Measurements from ENCODE around the gene RPGR. TPM values are rescaled to one million over a fixed set of nuclear protein-coding genes. Genes with fewer than 3 reads are reported as not detected.

RPGR gene
- total and polyA plus RNA-seq, 9 of the 15 experiments (the other 6 are each of a cell fraction or from before 2014, with no cell fraction given), result 2.1 to 7.9 (median 5.7) TPM

DNA sequence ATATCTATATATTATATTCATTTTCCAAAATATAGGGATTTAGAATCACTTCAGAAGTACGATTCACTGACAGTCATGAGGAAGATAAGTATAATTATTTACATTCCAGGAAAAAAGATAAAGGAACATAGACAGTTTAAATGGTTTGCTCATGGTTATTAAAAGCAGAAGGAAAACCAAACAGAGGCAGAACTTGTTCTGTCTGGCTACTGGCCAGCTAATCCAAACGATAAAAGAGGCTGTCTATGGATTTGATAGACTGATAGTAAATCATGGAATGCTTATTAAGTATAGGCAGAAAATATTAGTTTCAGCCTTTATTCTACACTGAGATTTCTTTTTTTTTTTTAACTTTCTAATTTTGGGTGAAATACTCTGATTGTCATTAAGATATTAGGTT is 50.2 kb downstream of the RPGR start:
- H3K4me2 ChIP-seq (ENCODE audit: insufficient read depth, low read length), result no peak overlapping the region
- ChIA-PET POLR2A (no interaction called here), CTCF (ENCODE audit: low intra/inter-chr PET ratio) (no interaction called here)
- H3K79me2 ChIP-seq (ENCODE audit: control insufficient read depth, insufficient read depth, low read length), result no peaks in the 10 kb centered on the region
- no peak overlapping the region for H3K27ac ChIP-seq (ENCODE audit: extremely low read depth, low read depth, low read length)
- H4K20me1 ChIP-seq (replicated peaks; ENCODE audit: control insufficient read depth, insufficient read depth, low read length), result no peaks in the 10 kb centered on the region
- H3K36me3 ChIP-seq (ENCODE audit: control insufficient read depth, insufficient read depth, low read length), result no peaks in the 10 kb centered on the region
- H3K4me3 ChIP-seq, result no peak overlapping the region
- intact Hi-C loops (cut with micrococcal nuclease), result no loop called here
- no peaks in the 10 kb centered on the region for H3K4me1 ChIP-seq (replicated peaks in 1 of 2; ENCODE audit: control insufficient read depth in 2 of 2, insufficient read depth in 2 of 2, low read length in 2 of 2)
- no peaks in the 10 kb centered on the region for H3K27me3 ChIP-seq (ENCODE audit: control insufficient read depth in 2 of 2, insufficient read depth in 2 of 2, low read length in 2 of 2)
- H3K9me1 ChIP-seq (ENCODE audit: control insufficient read depth, insufficient read depth, low read length), result no peaks in the 10 kb centered on the region
- in situ Hi-C loops (cut with MboI), result no loop called here
- TF ChIP-seq EP400 (IDR thresholded peaks at IDR 0.05), result no peak
- TF ChIP-seq, protein P1, sequence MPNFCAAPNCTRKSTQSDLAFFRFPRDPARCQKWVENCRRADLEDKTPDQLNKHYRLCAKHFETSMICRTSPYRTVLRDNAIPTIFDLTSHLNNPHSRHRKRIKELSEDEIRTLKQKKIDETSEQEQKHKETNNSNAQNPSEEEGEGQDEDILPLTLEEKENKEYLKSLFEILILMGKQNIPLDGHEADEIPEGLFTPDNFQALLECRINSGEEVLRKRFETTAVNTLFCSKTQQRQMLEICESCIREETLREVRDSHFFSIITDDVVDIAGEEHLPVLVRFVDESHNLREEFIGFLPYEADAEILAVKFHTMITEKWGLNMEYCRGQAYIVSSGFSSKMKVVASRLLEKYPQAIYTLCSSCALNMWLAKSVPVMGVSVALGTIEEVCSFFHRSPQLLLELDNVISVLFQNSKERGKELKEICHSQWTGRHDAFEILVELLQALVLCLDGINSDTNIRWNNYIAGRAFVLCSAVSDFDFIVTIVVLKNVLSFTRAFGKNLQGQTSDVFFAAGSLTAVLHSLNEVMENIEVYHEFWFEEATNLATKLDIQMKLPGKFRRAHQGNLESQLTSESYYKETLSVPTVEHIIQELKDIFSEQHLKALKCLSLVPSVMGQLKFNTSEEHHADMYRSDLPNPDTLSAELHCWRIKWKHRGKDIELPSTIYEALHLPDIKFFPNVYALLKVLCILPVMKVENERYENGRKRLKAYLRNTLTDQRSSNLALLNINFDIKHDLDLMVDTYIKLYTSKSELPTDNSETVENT (CRISPR knock-in tag; IDR thresholded peaks at IDR 0.05), result no peak
- BruUV-seq (replicated peaks), result no TSS peak
- WGBS (ENCODE audit: insufficient coverage, low coverage, missing lambda C conversion rate), result 6% methylated on average over 2 of the region's 2 CpGs
- ATAC-seq (no peak), DNase-seq (ENCODE audit: extremely low read depth in 1 of 4, low spot score in 3 of 4) (no peak), FAIRE-seq (no peak)
- H2AFZ ChIP-seq (ENCODE audit: low read depth, low read length), result no peak overlapping the region
- H3K9me3 ChIP-seq (replicated peaks; ENCODE audit: control insufficient read depth, insufficient read depth, low read depth, low read length), result no peaks in the 10 kb centered on the region
- H3K9ac ChIP-seq (ENCODE audit: insufficient read depth in 1 of 2, low read depth in 2 of 2, low read length in 2 of 2), result no peak overlapping the region

DNA sequence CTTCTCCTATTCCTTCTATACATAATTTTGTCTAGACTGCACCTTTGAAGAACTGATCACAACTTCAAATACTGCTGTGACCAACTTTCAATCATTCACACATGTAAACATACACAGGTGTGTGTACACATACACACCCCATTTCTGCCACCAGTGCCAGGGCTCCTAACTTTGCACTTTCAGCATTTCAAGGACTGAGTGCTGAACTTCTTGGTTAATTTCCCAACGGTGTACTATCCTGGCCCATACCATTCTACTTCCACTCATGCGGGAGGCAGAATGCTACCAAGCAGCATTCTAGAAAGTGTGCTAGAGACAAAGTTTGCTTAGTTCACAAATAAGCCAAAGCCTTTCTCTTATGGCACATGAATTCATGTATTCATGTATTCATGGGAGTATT is 51.2 kb downstream of the RPGR start:
- POLR2A ChIA-PET, result no interaction called here
- no peaks in the 10 kb centered on the region for H4K20me1 ChIP-seq (replicated peaks; ENCODE audit: control insufficient read depth, insufficient read depth, low read length)
- no peaks in the 10 kb centered on the region for H3K79me2 ChIP-seq (ENCODE audit: control insufficient read depth, insufficient read depth, low read length)
- TF ChIP-seq SMC3 (conservative IDR thresholded peaks at IDR 0.05; ENCODE audit: insufficient read depth, low read depth, low read length), result no peak
- TF ChIP-seq ZNF584 (CRISPR knock-in tag; IDR thresholded peaks at IDR 0.05; ENCODE audit: low read depth), result no peak
- no peak for TF ChIP-seq PHTF2 (CRISPR knock-in tag; IDR thresholded peaks at IDR 0.05)
- no peak for TF ChIP-seq NR4A1 (CRISPR knock-in tag; IDR thresholded peaks at IDR 0.05)
- no peak for TF ChIP-seq NR4A1 (tag; IDR thresholded peaks at IDR 0.05)
- no peak for TF ChIP-seq MYNN (IDR thresholded peaks at IDR 0.05)
- no peak for TF ChIP-seq MYNN (CRISPR knock-in tag; IDR thresholded peaks at IDR 0.05)
- TF ChIP-seq NRF1 (conservative IDR thresholded peaks at IDR 0.05 in 1 of 2, IDR thresholded peaks at IDR 0.05 in 1 of 2), result no peak
- no peak for TF ChIP-seq ETS2 (tag; IDR thresholded peaks at IDR 0.05; ENCODE audit: borderline replicate concordance, poor library complexity, severe bottlenecking)
- TF ChIP-seq KHSRP (IDR thresholded peaks at IDR 0.05), result no peak
- no peak for TF ChIP-seq SRSF1 (IDR thresholded peaks at IDR 0.05; ENCODE audit: low read depth, low read length)
- TF ChIP-seq TAF15 (IDR thresholded peaks at IDR 0.05; ENCODE audit: low read depth, low read length), result no peak
- no peak for TF ChIP-seq ZSCAN29 (IDR thresholded peaks at IDR 0.05)
- DNase-seq (ENCODE audit: extremely low read depth in 1 of 4, low spot score in 3 of 4), result no peak
- CTCF ChIA-PET (ENCODE audit: low intra/inter-chr PET ratio), result no interaction called here
- no peaks in the 10 kb centered on the region for H3K27me3 ChIP-seq (ENCODE audit: control insufficient read depth in 2 of 2, insufficient read depth in 2 of 2, low read length in 2 of 2)
- no peak overlapping the region for H3K9ac ChIP-seq (ENCODE audit: insufficient read depth in 1 of 2, low read depth in 2 of 2, low read length in 2 of 2)
- FAIRE-seq, result no peak
- H3K4me1 ChIP-seq (replicated peaks in 1 of 2; ENCODE audit: control insufficient read depth in 2 of 2, insufficient read depth in 2 of 2, low read length in 2 of 2), result no peaks in the 10 kb centered on the region
- H3K4me2 ChIP-seq (ENCODE audit: insufficient read depth, low read length), result no peak overlapping the region
- in situ Hi-C loops (cut with MboI), result no loop called here
- intact Hi-C loops (cut with micrococcal nuclease), result no loop called here
- no peaks in the 10 kb centered on the region for H3K36me3 ChIP-seq (ENCODE audit: control insufficient read depth, insufficient read depth, low read length)
- no peak for ATAC-seq
- H3K9me3 ChIP-seq (replicated peaks; ENCODE audit: control insufficient read depth, insufficient read depth, low read depth, low read length), result no peaks in the 10 kb centered on the region
- BruUV-seq (replicated peaks), result no TSS peak
- no peak overlapping the region for H3K4me3 ChIP-seq
- WGBS (ENCODE audit: insufficient coverage, low coverage, missing lambda C conversion rate), result 18% methylated on average over 2 of the region's 2 CpGs
- H3K27ac ChIP-seq (ENCODE audit: extremely low read depth, low read depth, low read length), result no peak overlapping the region
- H2AFZ ChIP-seq (ENCODE audit: low read depth, low read length), result no peak overlapping the region
- no peaks in the 10 kb centered on the region for H3K9me1 ChIP-seq (ENCODE audit: control insufficient read depth, insufficient read depth, low read length)
